CD14-positive monocyte (primary cell): ENCODE results near the gene SV2B. TPM values are rescaled to one million over a fixed set of nuclear protein-coding genes. Genes with fewer than 3 reads are reported as not detected.
A peak's percentile ranks its signal among the peaks of the same experiment; 100 is the strongest.

Experiments
- DNase-seq, 3 donors: peaks; one replicate each; pipeline ENCODE4 v3.0.0-alpha.2; 2011 to 2022
- H2AFZ ChIP-seq: 2 replicates; pipeline ENCODE4 v1.6.0; 2012; ENCODE audit warnings: mild to moderate bottlenecking, low read depth, low read length, inconsistent platforms; ENCODE audit not compliant: insufficient read depth, poor library complexity, severe bottlenecking
- H3K27ac ChIP-seq, 2 donors: 1 replicate in 1 of 2; 2 replicates in 1 of 2; pipeline ENCODE4 v1.5.1; 2012 to 2013; ENCODE audit warnings: low read length in 2 of 2, control low read depth in 1 of 2, inconsistent platforms in 1 of 2, low read depth in 1 of 2, mild to moderate bottlenecking in 1 of 2
- H3K27me3 ChIP-seq, 2 donors: one replicate each; pipeline versions ENCODE4 v1.6.0 to v1.6.1; 2011 to 2013; ENCODE audit warnings: low read length in 2 of 2; ENCODE audit not compliant: control insufficient read depth in 2 of 2, insufficient read depth in 2 of 2
- H3K36me3 ChIP-seq, 2 donors: replicated peaks in 1 of 2; 1 replicate in 1 of 2; 2 replicates in 1 of 2; pipeline versions ENCODE4 v1.5.1 to v1.6.1; 2012 to 2013; ENCODE audit warnings: low read length in 2 of 2, control low read depth in 1 of 2, inconsistent platforms in 1 of 2, mild to moderate bottlenecking in 1 of 2; ENCODE audit not compliant: insufficient read depth in 2 of 2, control insufficient read depth in 1 of 2
- H3K4me1 ChIP-seq, 2 donors: 1 replicate in 1 of 2; 2 replicates in 1 of 2; pipeline versions ENCODE4 v1.5.1 to v1.6.1; 2012 to 2013; ENCODE audit warnings: low read length in 2 of 2, control low read depth in 1 of 2, inconsistent platforms in 1 of 2, mild to moderate bottlenecking in 1 of 2, moderate library complexity in 1 of 2; ENCODE audit not compliant: insufficient read depth in 2 of 2, control insufficient read depth in 1 of 2
- H3K4me2 ChIP-seq: replicated peaks from 2 replicates; pipeline ENCODE3; 2012; ENCODE audit warnings: low read length, moderate library complexity, mild to moderate bottlenecking; ENCODE audit not compliant: poor library complexity, severe bottlenecking; ENCODE audit errors: extremely low read depth
- H3K4me3 ChIP-seq, 3 experiments: fragments of 200-600 bp in 1 of 3; sonication (generic) in 1 of 3; replicated peaks in 1 of 3; 1 replicate in 2 of 3; 2 replicates in 1 of 3; pipeline ENCODE4 v1.5.1; 2011 to 2013; ENCODE audit warnings: low read length in 3 of 3, mild to moderate bottlenecking in 3 of 3, control low read depth in 2 of 3, low read depth in 2 of 3, inconsistent platforms in 1 of 3, moderate library complexity in 1 of 3
- H3K79me2 ChIP-seq: 2 replicates; pipeline ENCODE4 v1.6.0; 2012; ENCODE audit warnings: mild to moderate bottlenecking, control low read depth, inconsistent platforms, low read length, moderate library complexity; ENCODE audit not compliant: insufficient read depth
- H3K9ac ChIP-seq: 2 replicates; pipeline ENCODE4 v1.6.0; 2017; ENCODE audit warnings: low read length, mild to moderate bottlenecking; ENCODE audit not compliant: insufficient read depth, poor library complexity, severe bottlenecking
- H3K9me3 ChIP-seq, 2 donors: replicated peaks in 1 of 2; 1 replicate in 1 of 2; 2 replicates in 1 of 2; pipeline versions ENCODE4 v1.5.1 to v1.6.1; 2012 to 2013; ENCODE audit warnings: low read length in 2 of 2, control low read depth in 1 of 2; ENCODE audit not compliant: control insufficient read depth in 1 of 2, insufficient read depth in 1 of 2
- H4K20me1 ChIP-seq: 2 replicates; pipeline ENCODE4 v1.6.0; 2012; ENCODE audit warnings: mild to moderate bottlenecking, low read length, control low read depth, moderate library complexity; ENCODE audit not compliant: insufficient read depth
- H3K27ac Mint-ChIP-seq, 7 donors: one replicate each; pipeline ENCODE4 v1.8.0; 2020; ENCODE audit warnings: mild to moderate bottlenecking in 7 of 7, mixed read lengths in 7 of 7, moderate library complexity in 6 of 7, inconsistent platforms in 2 of 7
- H3K27me3 Mint-ChIP-seq, 3 donors: one replicate each; pipeline ENCODE4 v1.8.0; 2021 to 2022; ENCODE audit warnings: low read depth in 3 of 3, mild to moderate bottlenecking in 3 of 3, mixed read lengths in 3 of 3, moderate library complexity in 3 of 3, inconsistent platforms in 1 of 3
- H3K36me3 Mint-ChIP-seq, 2 donors: one replicate each; pipeline ENCODE4 v1.8.0; 2020; ENCODE audit warnings: mixed read lengths in 2 of 2, inconsistent platforms in 1 of 2, mild to moderate bottlenecking in 1 of 2
- H3K4me1 Mint-ChIP-seq: one replicate; pipeline ENCODE4 v1.8.0; 2020; ENCODE audit warnings: mild to moderate bottlenecking, mixed read lengths
- H3K4me3 Mint-ChIP-seq, 2 donors: one replicate each; pipeline ENCODE4 v1.8.0; 2020; ENCODE audit warnings: mild to moderate bottlenecking in 2 of 2, mixed read lengths in 2 of 2, moderate library complexity in 1 of 2
- H3K9me3 Mint-ChIP-seq, 7 donors: one replicate each; pipeline ENCODE4 v1.8.0; 2020 to 2022; ENCODE audit warnings: mixed read lengths in 7 of 7, mild to moderate bottlenecking in 6 of 7, moderate library complexity in 6 of 7, inconsistent platforms in 2 of 7
- CTCF ChIP-seq: fragments of 200-600 bp; IDR thresholded peaks from one replicate; pipeline ENCODE4 v1.8.0; 2022; ENCODE audit warnings: antibody characterized with exemption, mild to moderate bottlenecking
- WGBS: methylation state at CpG from one replicate; pipeline ENCODE4 v1.1.5; 2013; ENCODE audit warnings: missing lambda C conversion rate; ENCODE audit not compliant: insufficient coverage; 5-methylcytosine and 5-hydroxymethylcytosine counted together
- intact Hi-C, 2 donors: fragments of 100-400 bp; cut with micrococcal nuclease; formaldehyde crosslinking; loops; one replicate each; pipeline versions ENCODE4 v1.15.0 to v1.15.1; 2023
- polyA plus RNA-seq, 3 donors: library from polyadenylated mRNA; depleted of rRNA in 1 of 3; unstranded in 2 of 3; stranded (reverse) in 1 of 3; fragments of 300-500 nt in 2 of 3; fragments of >200 nt in 1 of 3; fragmentation: Illumina TruSeq in 2 of 3; gene quantifications; 1 replicate in 2 of 3; 2 replicates in 1 of 3; pipeline ENCODE4 v1.2.3, GENCODE V29; 2012 to 2021

SV2B gene
- polyA plus RNA-seq, 3 donors: not detected

DNA sequence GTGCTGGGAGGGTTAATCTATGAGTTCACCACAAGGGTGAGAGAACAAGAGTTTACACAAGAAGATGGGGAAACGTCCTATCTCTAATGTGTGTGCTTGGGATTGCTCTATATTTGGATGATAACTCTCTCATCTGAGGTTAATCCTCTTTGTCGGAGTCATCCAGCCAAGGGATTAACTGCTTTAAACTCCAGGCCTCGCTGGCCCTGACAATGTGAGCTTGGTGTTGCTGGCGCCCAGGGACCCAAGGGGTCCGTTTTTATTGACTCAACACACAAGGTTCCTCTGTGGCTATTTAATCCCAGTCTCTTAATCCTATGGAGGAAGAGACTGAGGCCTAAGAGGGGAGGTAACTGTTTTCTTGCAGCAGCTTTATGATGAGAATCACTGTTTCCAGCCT, 14.2 kb downstream of the SV2B start:
- Histone ChIP-seq H3K4me3 (no peak overlapping the region), H4K20me1 (no peaks in the 10 kb centered on the region), H2AFZ (no peak overlapping the region), H3K36me3 (no peaks in the 10 kb centered on the region), H3K79me2 (no peaks in the 10 kb centered on the region), H3K4me2 (no peak overlapping the region), H3K4me1 (no peaks in the 10 kb centered on the region), H3K27me3 (peaks cover 4 to 11% of the 10 kb centered on the region in 2 donors), H3K9ac (no peak overlapping the region), H3K9me3 (no peaks in the 10 kb centered on the region), H3K27ac (no peak overlapping the region)
- DNase-seq: no peak
- intact Hi-C loops: no loop called here
- H3K9me3 Mint-ChIP-seq: peaks cover 0 to 14% (median 2%) of the 10 kb centered on the region in 7 donors
- no peak for TF ChIP-seq CTCF
- H3K27ac Mint-ChIP-seq: no peak overlapping the region
- 83% methylated on average over 2 of the region's 5 CpGs for WGBS
- no peak overlapping the region for H3K4me3 Mint-ChIP-seq
- peaks cover 20 to 40% (median 22%) of the 10 kb centered on the region in 3 donors for H3K27me3 Mint-ChIP-seq
- no peaks in the 10 kb centered on the region for H3K36me3 Mint-ChIP-seq
- H3K4me1 Mint-ChIP-seq: no peaks in the 10 kb centered on the region

DNA sequence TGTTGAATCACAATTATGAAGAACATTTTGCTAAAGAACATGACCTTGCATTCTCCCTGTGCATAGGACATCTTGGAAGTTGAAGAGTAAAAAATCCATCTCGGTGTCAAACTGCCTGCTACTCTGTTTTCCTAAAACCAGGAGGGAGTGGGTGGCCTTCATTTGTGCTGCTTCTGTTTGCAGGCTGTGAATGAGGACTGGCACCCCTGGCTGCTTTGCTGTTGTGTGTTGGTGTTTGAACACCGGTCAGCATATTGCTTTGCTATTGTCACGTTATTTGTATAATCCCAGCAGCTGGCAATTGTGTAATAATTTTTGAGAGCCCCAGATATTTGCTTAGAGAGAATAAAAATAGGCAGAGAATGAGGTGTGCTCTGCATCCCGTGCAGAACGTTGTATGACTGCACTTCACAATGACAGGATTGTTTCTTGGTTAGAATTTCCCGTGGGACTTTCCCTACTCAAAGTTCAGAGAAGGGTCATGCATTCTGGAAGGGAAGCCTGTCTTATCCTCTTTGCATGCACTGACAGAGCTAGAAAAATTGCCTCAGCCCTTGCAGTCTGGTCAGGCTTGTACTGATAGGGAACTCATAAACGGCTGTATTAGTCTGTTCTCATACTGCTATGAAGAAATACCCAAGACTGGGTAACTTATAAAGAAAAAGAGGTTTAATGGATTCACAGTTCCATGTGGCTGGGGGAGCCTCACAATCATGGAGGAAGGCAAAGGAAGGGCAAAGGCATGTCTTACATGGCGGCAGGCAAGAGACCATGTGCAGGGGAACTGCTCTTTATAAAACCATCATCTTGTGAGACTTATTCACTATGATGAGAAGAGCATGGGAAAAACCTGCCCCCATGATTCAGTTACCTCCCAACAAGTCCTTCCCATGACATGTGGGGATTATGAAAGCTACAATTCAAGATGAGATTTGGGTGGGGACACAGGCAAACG, 16.3 kb downstream of the SV2B start:
- no peaks in the 10 kb centered on the region for H3K9me3 ChIP-seq
- DNase-seq: peak in 1 of 3 donors; percentile 18
- H3K27me3 ChIP-seq: peaks cover 4 to 12% of the 10 kb centered on the region in 2 donors
- H3K4me2 ChIP-seq: no peak overlapping the region
- H3K27me3 Mint-ChIP-seq: peaks cover 17 to 42% (median 25%) of the 10 kb centered on the region in 3 donors
- no peaks in the 10 kb centered on the region for H3K36me3 ChIP-seq
- H3K36me3 Mint-ChIP-seq: no peaks in the 10 kb centered on the region
- intact Hi-C loops: no loop called here
- no peak for TF ChIP-seq CTCF
- H3K79me2 ChIP-seq: no peaks in the 10 kb centered on the region
- H3K4me1 Mint-ChIP-seq: no peaks in the 10 kb centered on the region
- H3K4me3 ChIP-seq: no peak overlapping the region
- peaks cover 0 to 11% (median 2%) of the 10 kb centered on the region in 7 donors for H3K9me3 Mint-ChIP-seq
- no peak overlapping the region for H3K9ac ChIP-seq
- H3K27ac ChIP-seq: no peak overlapping the region
- H3K27ac Mint-ChIP-seq: no peak overlapping the region
- 60% methylated on average over 7 of the region's 9 CpGs for WGBS
- no peak overlapping the region for H2AFZ ChIP-seq
- no peak overlapping the region for H3K4me3 Mint-ChIP-seq
- no peaks in the 10 kb centered on the region for H3K4me1 ChIP-seq
- no peaks in the 10 kb centered on the region for H4K20me1 ChIP-seq
